GM12892 (cell line): ENCODE results near the gene WDR27.

Experiments
- POLR2A ChIP-seq: IDR thresholded peaks from 2 replicates; pipeline ENCODE4 v1.6.1; 2011; ENCODE audit warnings: low read depth, low read length, control low read depth
- POLR2AphosphoS5 ChIP-seq: IDR thresholded peaks from 2 replicates; pipeline ENCODE4 v1.6.1; 2011; ENCODE audit warnings: low read depth, low read length, control low read depth
- TAF1 ChIP-seq: IDR thresholded peaks from 2 replicates; pipeline ENCODE4 v1.6.1; 2011; ENCODE audit warnings: low read depth, mild to moderate bottlenecking, control low read depth, low read length, borderline replicate concordance

DNA sequence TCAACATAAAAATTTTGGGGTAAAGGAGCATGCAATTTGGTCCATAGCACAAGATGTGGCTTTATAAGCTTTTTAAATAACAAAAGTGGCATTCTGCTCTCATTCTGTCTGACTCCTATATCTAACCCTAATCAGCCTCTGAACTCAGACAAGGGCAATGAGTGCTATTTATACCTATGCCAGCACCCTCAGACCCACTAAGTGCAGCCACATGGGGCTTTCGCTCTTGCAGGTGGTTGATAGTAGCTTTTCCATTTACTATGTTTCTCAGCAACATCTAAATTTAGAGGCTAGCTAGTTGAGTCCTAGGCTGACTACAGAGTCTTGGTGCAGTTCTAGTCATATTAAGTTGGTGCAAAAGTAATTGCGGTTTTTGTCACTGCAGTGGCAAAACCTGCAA is 231.0 kb downstream of the WDR27 start:
- TF ChIP-seq POLR2A, result no peak
- TF ChIP-seq POLR2AphosphoS5, result no peak
- no peak for TF ChIP-seq TAF1
